Smooth muscle cell of the umbilical artery (primary cell): ENCODE measurements around the gene RPL35A. TPM values are rescaled to one million over a fixed set of nuclear protein-coding genes. Genes with fewer than 3 reads are reported as not detected.

ENCODE experiments used
- total RNA-seq: library from RNA; depleted of rRNA; stranded (reverse); fragments of >200 nt; gene quantifications from 2 replicates; pipeline ENCODE4 v1.2.3, GENCODE V29; 2014

The RPL35A gene
- total RNA-seq: 248 and 545 TPM in 2 replicates

GRCh38 chr3:197949778-197950676, at the start of gene RPL35A:
TSS of gene RPL35A (plus strand) at chr3:197950190. CDS start at chr3:197950968, 778 bp downstream.

GRCh38 chr3:197959891-197960693, 10.1 kb downstream of the RPL35A start, which contains the start of gene LMLN:
TSS of gene LMLN (plus strand) at chr3:197960217. CDS start at chr3:197960246, 29 bp downstream.

Other genes with a start within 250 kb of the RPL35A start
- 7.1 and 13.4 TPM in 2 replicates for gene RUBCN, start 213.3 kb upstream of the RPL35A start, total RNA-seq
- gene FYTTD1, start 200.3 kb upstream of the RPL35A start, total RNA-seq: 63.8 and 79.7 TPM in 2 replicates
- 35.3 and 68.0 TPM in 2 replicates for gene LRCH3, start 158.9 kb upstream of the RPL35A start, total RNA-seq
- 13.1 and 18.4 TPM in 2 replicates for gene LMLN, start 10.0 kb downstream of the RPL35A start, total RNA-seq